OCI-M2 (cell line): ENCODE measurements around the gene AHDC1.

Source experiments
- DNase-seq: peaks from one replicate; lab custom pipeline; 2025; ENCODE audit not compliant: unreplicated experiment; lab: John Stamatoyannopoulos, UW

Gene AHDC1

GRCh38 chr1:27491748-27492700 is 111.9 kb downstream of the AHDC1 start:
- no peak for DNase-seq

GRCh38 chr1:27489973-27490741 is 113.8 kb downstream of the AHDC1 start, which contains the start of gene WASF2:
Gene WASF2, minus strand, starts transcription at chr1:27490167. Its CDS starts 61,277 bp downstream, at chr1:27428890.
- peak; percentile 96 for DNase-seq

GRCh38 chr1:27489501-27489972 is 114.4 kb downstream of the AHDC1 start:
- no peak for DNase-seq

- DNase-seq, result peak; percentile 3
Observed at GRCh38 chr1:27487966-27488884, 115.7 kb downstream of the AHDC1 start.

- DNase-seq, result no peak
Observed at GRCh38 chr1:27485363-27485762, 118.6 kb downstream of the AHDC1 start.
